Spleen (tissue), 11 donors: ENCODE results near the gene AJM1. TPM values are rescaled to one million over a fixed set of nuclear protein-coding genes. Genes with fewer than 3 reads are reported as not detected.
A peak's percentile ranks its signal among the peaks of the same experiment; 100 is the strongest.

ENCODE experiments used
- DNase-seq: peaks from one replicate; pipeline ENCODE4 v3.0.0-alpha.2; 2020
- H3K27ac ChIP-seq, 8 donors: fragments of 200-600 bp; sonication (generic) in 7 of 8; 1 replicate in 4 of 8; 2 replicates in 4 of 8; pipeline versions ENCODE4 v1.5.0 to v1.8.0; 2016 to 2021; ENCODE audit warnings: inconsistent platforms in 4 of 8, mild to moderate bottlenecking in 4 of 8, moderate library complexity in 1 of 8
- H3K27me3 ChIP-seq, 7 donors: fragments of 200-600 bp; sonication (generic) in 6 of 7; replicated peaks in 1 of 7; 1 replicate in 4 of 7; 2 replicates in 3 of 7; pipeline versions ENCODE4 v1.5.0 to v1.8.0; 2016 to 2021; ENCODE audit warnings: inconsistent platforms in 3 of 7, mild to moderate bottlenecking in 1 of 7
- H3K36me3 ChIP-seq, 6 donors: fragments of 200-600 bp; sonication (generic) in 5 of 6; 1 replicate in 4 of 6; 2 replicates in 2 of 6; pipeline versions ENCODE4 v1.5.0 to v1.8.0; 2016 to 2021; ENCODE audit warnings: inconsistent platforms in 2 of 6
- H3K4me1 ChIP-seq, 6 donors: fragments of 200-600 bp; sonication (generic) in 5 of 6; 1 replicate in 3 of 6; 2 replicates in 3 of 6; pipeline versions ENCODE4 v1.5.0 to v1.8.0; 2016 to 2021; ENCODE audit warnings: inconsistent platforms in 3 of 6
- H3K4me3 ChIP-seq, 8 donors: fragments of 200-600 bp; sonication (generic) in 7 of 8; 1 replicate in 4 of 8; 2 replicates in 4 of 8; pipeline versions ENCODE4 v1.5.0 to v1.8.0; 2016 to 2021; ENCODE audit warnings: inconsistent platforms in 4 of 8, mild to moderate bottlenecking in 4 of 8, moderate library complexity in 2 of 8
- H3K9me3 ChIP-seq, 8 donors: fragments of 200-600 bp; sonication (generic) in 7 of 8; 1 replicate in 4 of 8; 2 replicates in 4 of 8; pipeline versions ENCODE4 v1.5.0 to v1.8.0; 2016 to 2021; ENCODE audit warnings: inconsistent platforms in 4 of 8
- POLR2A ChIP-seq, 3 donors: fragments of 450-650 bp; IDR thresholded peaks; one replicate each; pipeline ENCODE4 v1.5.1; 2017; ENCODE audit warnings: antibody characterized with exemption in 3 of 3, mild to moderate bottlenecking in 1 of 3
- POLR2AphosphoS5 ChIP-seq, 3 donors: sonication (generic); formaldehyde crosslinking; IDR thresholded peaks; one replicate each; pipeline ENCODE4 v1.5.1; 2017; ENCODE audit warnings: antibody characterized with exemption in 3 of 3
- WGBS, 5 donors: extraction: QIAGEN DNeasy Blood & Tissue Kit in 3 of 5; methylation state at CpG; one replicate each; pipeline versions ENCODE4 v1.1.5 to v1.1.7; 2013 to 2018; 5-methylcytosine and 5-hydroxymethylcytosine counted together
- intact Hi-C: fragments of 100-400 bp; cut with DNase I; formaldehyde crosslinking; loops from one replicate; pipeline ENCODE4 v1.15.0; 2023; ENCODE audit warnings: low total_unique reads
- polyA plus RNA-seq, 3 donors: library from polyadenylated mRNA; stranded (reverse); fragments of 200-250 nt; gene quantifications; one replicate each; pipeline ENCODE4 v1.2.1, GENCODE V29; 2013
- total RNA-seq, 7 donors: library from RNA; depleted of rRNA in 3 of 7; stranded (reverse); fragments of >200 nt in 3 of 7; fragmentation: NEBNext Ultra II Directional in 4 of 7; extraction: Animal tissue kit (Norgen Biotek cat#: 25700) in 4 of 7; gene quantifications; one replicate each; pipeline versions ENCODE4 v1.1.0 to v1.2.1, GENCODE V29; 2016 to 2021
- TF ChIP-seq, protein P1 (sequence below), 11 experiments: fragments of 200-600 bp in 7 of 11; fragments of 450-650 bp in 4 of 11; sonication (generic) in 4 of 11; IDR thresholded peaks in 8 of 11; conservative IDR thresholded peaks in 3 of 11; 1 replicate in 7 of 11; 2 replicates in 4 of 11; pipeline versions ENCODE4 v1.4.0 to v1.8.0; 2016 to 2021; ENCODE audit warnings: antibody characterized with exemption in 11 of 11, inconsistent platforms in 4 of 11, mild to moderate bottlenecking in 1 of 11
- donor health status: healthy with polysubstance abuse.
- donor health status: DM: no; HTN: no; CAD: no; lungs with moderate emphysema.
- donor health status: DM: no; HTN: no; CAD: no.
- donor health status: Bipolar disorder and iron deficiency.
- donor health status: healthy.
- donor health status: DM: no; HTN: no; CAD: no.
- donor health status: DM: yes; HTN: yes; CAD: no.

The AJM1 gene
- total and polyA plus RNA-seq, 10 donors = 0.91 to 13.1 (median 4.9) TPM

DNA sequence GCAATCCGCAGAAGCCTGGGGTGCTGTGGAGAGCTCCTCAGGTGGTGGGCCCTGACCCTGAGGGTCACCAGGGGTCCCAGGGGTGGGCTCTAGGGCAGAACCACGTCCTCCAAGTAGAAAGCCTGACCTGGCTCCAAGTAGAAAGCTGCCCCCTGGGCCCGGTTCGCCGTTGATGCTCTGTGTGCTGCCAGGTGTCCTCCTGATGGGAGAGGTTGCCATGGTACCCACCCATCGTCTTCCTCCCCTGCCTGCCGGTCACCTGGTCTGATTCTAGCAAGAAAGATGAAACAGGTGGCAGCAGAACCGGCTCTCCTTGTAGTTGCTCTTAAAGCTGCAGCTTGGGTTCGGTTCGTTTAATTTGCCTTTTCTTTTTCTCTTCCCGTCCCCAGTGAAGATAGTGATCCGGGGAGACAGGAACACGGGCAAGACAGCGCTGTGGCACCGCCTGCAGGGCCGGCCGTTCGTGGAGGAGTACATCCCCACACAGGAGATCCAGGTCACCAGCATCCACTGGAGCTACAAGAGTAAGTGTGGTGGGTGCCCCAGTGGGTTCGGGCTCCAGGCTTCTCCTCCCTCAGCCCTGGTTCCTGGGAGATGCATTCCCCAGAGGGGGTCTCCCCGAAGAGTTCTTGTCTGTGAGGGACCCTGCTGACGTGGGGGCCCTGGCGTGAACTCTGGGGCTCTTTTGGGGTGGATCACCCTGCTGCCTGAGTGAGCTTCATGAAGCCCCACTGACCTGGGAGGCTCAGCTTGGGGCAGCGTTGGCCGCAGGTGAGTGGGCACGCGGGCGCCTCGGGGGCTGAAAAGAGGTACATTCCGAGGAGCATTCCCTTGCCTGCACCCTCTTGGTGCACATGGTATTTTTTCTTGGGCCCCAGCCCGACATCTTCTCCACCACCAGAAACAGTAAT lies 18.9 kb upstream of the AJM1 start:
- WGBS, 5 donors = 88 to 96% (median 92%) methylated on average over 26 to 30 of the region's 30 CpGs
- TF ChIP-seq POLR2A (IDR thresholded peaks at IDR 0.05) (no peak), POLR2AphosphoS5 (IDR thresholded peaks at IDR 0.05) (no peak)
- TF ChIP-seq, protein P1, sequence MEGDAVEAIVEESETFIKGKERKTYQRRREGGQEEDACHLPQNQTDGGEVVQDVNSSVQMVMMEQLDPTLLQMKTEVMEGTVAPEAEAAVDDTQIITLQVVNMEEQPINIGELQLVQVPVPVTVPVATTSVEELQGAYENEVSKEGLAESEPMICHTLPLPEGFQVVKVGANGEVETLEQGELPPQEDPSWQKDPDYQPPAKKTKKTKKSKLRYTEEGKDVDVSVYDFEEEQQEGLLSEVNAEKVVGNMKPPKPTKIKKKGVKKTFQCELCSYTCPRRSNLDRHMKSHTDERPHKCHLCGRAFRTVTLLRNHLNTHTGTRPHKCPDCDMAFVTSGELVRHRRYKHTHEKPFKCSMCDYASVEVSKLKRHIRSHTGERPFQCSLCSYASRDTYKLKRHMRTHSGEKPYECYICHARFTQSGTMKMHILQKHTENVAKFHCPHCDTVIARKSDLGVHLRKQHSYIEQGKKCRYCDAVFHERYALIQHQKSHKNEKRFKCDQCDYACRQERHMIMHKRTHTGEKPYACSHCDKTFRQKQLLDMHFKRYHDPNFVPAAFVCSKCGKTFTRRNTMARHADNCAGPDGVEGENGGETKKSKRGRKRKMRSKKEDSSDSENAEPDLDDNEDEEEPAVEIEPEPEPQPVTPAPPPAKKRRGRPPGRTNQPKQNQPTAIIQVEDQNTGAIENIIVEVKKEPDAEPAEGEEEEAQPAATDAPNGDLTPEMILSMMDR (IDR thresholded peaks at IDR 0.05 in 8 of 11, conservative IDR thresholded peaks at IDR 0.05 in 3 of 11) = no peak
- Histone ChIP-seq H3K4me3 (no peak overlapping the region), H3K36me3 (peaks cover 0 to 60% (median 45%) of the 10 kb centered on the region in 6 donors), H3K27me3 (no peaks in the 10 kb centered on the region), H3K27ac (no peak overlapping the region), H3K4me1 (peaks cover 0 to 24% (median 15%) of the 10 kb centered on the region in 6 donors), H3K9me3 (no peaks in the 10 kb centered on the region)
- intact Hi-C loops = no loop called here
- DNase-seq = no peak

DNA sequence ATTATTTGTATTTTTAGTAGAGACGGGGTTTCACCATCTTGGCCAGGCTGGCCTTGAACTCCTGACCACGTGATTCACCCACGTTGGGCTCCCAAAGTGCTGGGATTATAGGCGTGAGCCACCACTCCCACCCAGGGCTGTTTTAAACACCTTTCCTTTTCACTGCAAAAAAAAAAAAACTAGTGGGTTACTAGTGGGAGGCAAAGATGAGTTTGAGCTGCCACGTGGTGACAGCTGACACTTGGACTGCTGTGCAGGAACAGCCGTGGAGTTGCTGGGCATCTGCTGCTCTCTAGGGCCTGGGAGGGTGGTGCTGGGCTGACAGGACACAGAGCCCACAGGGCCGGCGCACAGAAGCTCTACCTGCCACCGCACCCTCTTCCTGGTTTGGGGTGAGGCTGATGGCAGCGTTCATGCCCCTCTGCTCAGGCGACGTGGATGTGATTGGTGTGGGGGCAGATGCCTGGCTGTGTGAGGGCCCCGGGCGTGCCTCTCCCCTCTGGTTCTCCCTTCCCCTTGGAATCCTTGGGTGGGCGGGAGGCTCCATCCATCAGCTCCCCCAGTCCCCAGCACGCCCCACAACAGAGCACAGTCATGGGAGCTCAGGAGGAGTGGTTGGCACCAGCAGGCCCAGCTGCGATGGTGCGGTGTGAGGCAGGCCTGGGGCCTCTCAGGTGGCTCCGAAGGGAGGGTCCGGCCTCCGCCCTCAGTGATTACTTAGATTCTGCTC lies 17.6 kb upstream of the AJM1 start:
- peaks cover 0 to 67% (median 58%) of the 10 kb centered on the region in 6 donors for H3K36me3 ChIP-seq
- no peak overlapping the region for H3K27ac ChIP-seq
- no peaks in the 10 kb centered on the region for H3K27me3 ChIP-seq
- intact Hi-C loops = no loop called here
- peaks cover 0 to 24% (median 15%) of the 10 kb centered on the region in 6 donors for H3K4me1 ChIP-seq
- whole genome bisulfite sequencing, 5 donors = 89 to 97% (median 91%) methylated on average over 18 to 21 of the region's 21 CpGs
- no peak for DNase-seq
- H3K9me3 ChIP-seq = no peaks in the 10 kb centered on the region
- no peak overlapping the region for H3K4me3 ChIP-seq
- no peak for TF ChIP-seq POLR2A (IDR thresholded peaks at IDR 0.05)
- TF ChIP-seq, protein P1 (IDR thresholded peaks at IDR 0.05 in 8 of 11, conservative IDR thresholded peaks at IDR 0.05 in 3 of 11) = no peak
- no peak for TF ChIP-seq POLR2AphosphoS5 (IDR thresholded peaks at IDR 0.05)

DNA sequence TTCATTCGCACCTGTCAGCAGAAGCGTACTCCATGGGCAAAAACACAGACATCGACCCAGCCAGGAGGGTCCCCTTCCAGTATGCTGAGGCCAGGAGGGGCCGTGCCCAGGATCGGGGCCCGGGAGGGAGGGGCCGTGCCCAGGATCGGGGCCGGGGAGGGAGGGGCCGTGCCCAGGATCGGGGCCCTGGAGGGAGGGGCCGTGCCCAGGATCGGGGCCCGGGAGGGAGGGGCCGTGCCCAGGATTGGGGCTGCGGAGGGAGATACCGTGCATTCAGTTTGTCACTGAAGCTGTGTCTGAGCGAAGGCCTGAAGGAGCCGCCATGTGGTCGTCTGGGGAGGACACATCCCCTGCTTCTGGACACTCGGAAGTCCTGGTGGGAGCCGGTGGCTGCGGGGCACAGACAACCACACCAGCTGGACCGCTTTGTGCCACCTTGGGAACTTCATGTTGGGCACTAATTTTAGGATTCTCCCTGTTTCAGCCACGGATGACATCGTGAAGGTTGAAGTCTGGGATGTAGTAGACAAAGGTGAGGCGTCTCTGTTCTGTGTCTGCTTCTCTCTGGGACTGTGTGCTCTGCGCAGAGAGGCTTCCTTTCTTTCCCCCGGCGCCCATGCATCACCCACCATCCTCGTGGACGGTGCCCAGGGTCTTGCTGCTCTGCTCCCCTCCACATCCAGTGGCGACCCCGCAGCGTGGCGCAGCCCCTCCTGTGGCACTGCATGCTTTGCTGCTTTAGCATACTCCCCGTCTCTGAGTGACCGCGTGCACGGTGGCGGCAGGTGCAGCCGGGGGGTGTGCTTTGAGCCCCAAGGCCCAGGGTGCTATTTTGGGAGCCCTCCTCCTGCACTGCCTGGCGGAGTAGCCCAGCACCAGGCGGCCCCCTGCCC lies 16.7 kb upstream of the AJM1 start:
- no peak for DNase-seq
- Histone ChIP-seq H3K4me3 (no peak overlapping the region), H3K4me1 (peaks cover 0 to 21% (median 13%) of the 10 kb centered on the region in 6 donors), H3K27ac (no peak overlapping the region), H3K36me3 (peaks cover 0 to 76% (median 67%) of the 10 kb centered on the region in 6 donors), H3K27me3 (no peaks in the 10 kb centered on the region), H3K9me3 (no peaks in the 10 kb centered on the region)
- TF ChIP-seq, protein P1 (IDR thresholded peaks at IDR 0.05 in 8 of 11, conservative IDR thresholded peaks at IDR 0.05 in 3 of 11) = no peak
- TF ChIP-seq POLR2AphosphoS5 (IDR thresholded peaks at IDR 0.05) = peak in 1 of 3 donors; percentile 25
- intact Hi-C loops = no loop called here
- WGBS, 5 donors = 92 to 94% (median 94%) methylated on average over 39 to 44 of the region's 44 CpGs
